Limb (tissue), 2 donors: ENCODE data around the gene KIF16B.
A peak's percentile ranks its signal among the peaks of the same experiment; 100 is the strongest.

Experiments used
- DNase-seq, 2 donors: peaks; one replicate each; pipeline ENCODE4 v3.0.0-alpha.2; 2016; ENCODE audit errors: extremely low spot score in 2 of 2

Gene KIF16B

GRCh38 chr20:16353417-16353781 lies 219.8 kb downstream of the KIF16B start:
- DNase-seq = no peak

- DNase-seq = no peak
Measured at GRCh38 chr20:16352751-16353416, 220.4 kb downstream of the KIF16B start.

DNA sequence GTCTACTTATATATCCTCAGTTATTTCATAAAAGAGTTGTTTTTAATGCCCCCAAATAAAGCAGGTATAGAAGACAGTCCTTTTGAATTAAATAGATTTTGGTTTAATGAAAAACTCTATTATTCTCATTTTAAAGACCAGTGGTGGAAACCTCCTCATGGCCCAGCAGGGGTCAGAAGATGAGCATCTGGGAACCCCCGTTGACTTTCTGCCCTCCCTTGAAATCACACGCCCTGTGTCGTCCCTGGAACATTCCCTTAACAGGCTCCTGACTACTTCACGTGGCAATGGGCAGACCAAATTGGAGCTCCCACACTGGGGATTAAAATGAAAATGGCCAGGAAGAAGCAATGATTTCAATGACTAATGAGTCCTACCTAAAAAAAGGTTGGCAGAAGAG lies 220.9 kb downstream of the KIF16B start:
- no peak for DNase-seq

DNA sequence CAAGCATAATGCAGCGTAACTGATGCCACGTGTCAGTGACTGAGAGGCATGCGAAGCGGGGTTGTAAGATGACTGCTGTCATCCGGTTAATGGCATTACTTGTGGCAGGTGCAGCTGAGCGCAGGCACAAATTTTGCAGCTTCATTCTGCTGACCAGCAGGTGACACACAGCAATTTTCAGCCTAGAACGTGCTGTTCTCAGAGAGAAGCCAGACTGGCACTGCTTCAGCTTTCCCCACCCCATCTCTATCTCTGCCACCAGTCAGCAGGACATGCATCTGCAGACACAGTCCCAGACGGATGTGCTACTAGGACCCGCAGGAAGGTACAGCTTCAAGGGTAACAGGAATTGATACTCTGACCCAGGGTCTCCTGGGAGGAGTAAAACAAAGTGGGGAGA lies 221.8 kb downstream of the KIF16B start:
- DNase-seq = no peak

GRCh38 chr20:16350465-16350864 lies 222.8 kb downstream of the KIF16B start:
- no peak for DNase-seq

- peak in 1 of 2 donors; percentile 13 for DNase-seq
Measured at GRCh38 chr20:16349523-16350260, 223.6 kb downstream of the KIF16B start.

- no peak for DNase-seq
Measured at GRCh38 chr20:16346956-16347355, 226.3 kb downstream of the KIF16B start.

DNA sequence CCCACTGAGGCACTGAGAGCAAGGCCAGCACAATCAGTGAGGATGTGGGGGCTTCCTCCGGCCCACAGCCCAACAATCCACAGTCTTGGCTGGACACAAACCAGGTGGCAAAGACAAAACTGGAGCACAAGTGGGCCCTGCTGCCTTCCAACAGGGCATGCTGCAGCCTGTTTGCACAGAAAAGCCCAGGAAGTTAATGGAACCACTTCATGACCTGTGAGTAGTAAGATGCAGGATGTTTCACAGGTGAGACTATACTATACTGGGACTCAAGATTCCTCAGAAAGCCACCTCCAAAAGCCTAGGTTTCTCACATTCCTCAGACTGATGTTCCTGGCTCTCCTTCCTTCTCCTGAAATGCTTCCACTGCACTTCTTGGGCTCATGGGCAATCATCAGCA lies 235.5 kb downstream of the KIF16B start:
- DNase-seq = no peak

- DNase-seq = no peak
Measured at GRCh38 chr20:16327606-16328005, 245.6 kb downstream of the KIF16B start.

- DNase-seq = no peak
Measured at GRCh38 chr20:16321291-16321690, 252.0 kb downstream of the KIF16B start.

- DNase-seq = no peak
Measured at GRCh38 chr20:16317445-16318362, 255.5 kb downstream of the KIF16B start.

GRCh38 chr20:16316513-16316912 lies 256.7 kb downstream of the KIF16B start:
- DNase-seq = no peak

DNA sequence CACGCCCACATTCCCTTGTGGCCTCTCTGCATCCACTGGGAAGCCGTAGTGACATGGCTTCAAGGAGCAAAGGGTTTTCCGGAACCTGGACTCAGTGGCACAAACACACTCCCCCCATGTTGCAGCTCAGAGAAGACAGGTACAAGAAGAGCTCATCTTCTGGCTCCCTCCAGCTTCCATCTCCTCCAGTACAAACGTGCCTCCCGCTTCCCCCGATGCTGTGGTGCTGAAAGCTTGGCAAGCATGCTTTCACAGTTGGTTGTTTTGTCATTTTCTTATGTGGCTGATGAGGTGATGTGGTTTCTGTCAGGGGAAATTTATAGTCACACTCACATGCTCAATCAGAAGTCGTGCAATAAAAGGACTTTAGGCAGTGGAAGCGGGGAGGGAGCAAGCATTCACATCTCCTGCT lies 258.5 kb downstream of the KIF16B start:
- no peak for DNase-seq

GRCh38 chr20:16314320-16314719 lies 258.9 kb downstream of the KIF16B start:
- no peak for DNase-seq

- DNase-seq = no peak
Measured at GRCh38 chr20:16313917-16314316, 259.3 kb downstream of the KIF16B start.

- no peak for DNase-seq
Measured at GRCh38 chr20:16312998-16313397, 260.2 kb downstream of the KIF16B start.

GRCh38 chr20:16311756-16312155 lies 261.5 kb downstream of the KIF16B start:
- no peak for DNase-seq

DNA sequence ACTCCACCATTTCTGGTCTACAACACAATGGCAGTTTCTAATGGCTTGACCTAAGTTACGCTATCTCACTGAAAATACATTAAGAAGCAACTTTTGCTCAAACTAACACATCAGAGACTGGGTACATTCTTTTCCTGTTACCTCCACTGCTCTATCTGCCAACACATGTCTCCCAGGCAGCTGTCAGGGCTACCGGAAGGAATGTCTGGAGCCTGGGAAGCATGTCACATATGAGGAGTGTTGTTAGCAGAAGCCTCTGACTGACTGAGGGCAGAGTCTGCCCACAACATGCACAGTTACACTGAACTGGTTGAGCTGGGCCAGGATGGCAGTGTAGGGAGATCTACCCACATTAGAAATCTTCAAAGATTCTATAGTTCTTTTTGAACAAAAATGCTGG lies 264.5 kb downstream of the KIF16B start:
- DNase-seq = no peak

DNA sequence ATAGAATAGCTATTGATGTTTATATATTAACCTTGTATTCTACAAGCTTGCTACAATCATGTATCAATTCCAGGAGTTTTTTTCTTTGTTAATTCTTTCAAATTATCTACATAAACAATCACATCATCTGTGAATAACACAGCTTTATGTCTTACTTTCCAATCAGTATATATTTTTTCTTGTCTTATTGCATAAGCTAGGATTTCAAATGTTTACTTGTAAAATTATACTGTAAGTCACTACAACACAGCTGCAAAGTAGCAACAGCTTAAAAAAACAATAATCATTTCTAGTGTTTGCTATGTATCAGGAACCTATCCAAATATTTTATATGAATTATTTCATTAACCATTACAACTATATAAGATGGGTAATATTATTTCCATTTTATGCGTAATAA lies 270.4 kb downstream of the KIF16B start:
- no peak for DNase-seq

DNA sequence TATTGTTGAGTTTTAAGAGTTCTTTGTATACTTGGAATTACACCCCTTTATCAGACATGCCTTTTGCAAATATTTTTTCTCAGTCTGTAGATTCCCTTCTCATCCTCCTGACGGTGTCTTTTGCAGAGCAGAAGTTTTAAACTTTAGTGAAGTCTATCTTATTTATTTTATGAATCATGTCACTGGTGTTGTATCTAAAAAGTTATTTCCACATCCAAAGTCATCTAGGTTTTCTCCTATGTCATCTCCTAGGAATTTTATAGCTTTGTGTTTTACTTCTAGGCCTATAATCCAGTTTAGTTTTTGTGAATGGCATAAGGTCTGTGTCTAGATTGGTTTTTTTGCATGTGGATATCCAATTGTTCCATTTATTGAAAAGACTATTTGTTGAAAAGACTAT lies 271.3 kb downstream of the KIF16B start:
- DNase-seq = no peak

GRCh38 chr20:16299897-16300296 lies 273.4 kb downstream of the KIF16B start:
- DNase-seq = no peak

DNA sequence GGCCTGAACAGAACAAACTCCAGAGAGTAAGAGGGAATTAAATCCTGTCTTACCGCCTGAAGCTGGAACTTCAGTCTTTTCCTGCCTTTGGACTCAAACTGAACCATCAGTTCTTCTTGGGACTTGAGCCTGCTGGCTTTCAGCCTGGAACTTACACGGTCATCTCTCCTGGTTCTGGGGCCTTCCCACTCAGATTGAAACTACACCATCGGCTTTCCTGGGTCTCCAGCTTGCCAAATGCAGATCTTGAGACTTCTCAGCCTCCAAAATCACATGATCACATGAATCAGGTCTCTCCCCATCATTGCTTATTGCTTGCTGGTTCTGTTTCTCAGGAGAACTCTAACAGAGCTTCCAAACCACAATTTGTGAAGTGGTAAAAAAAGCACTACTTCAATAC lies 276.3 kb downstream of the KIF16B start:
- no peak for DNase-seq
